AG04450 (cell line): ENCODE data around the gene MEAF6. TPM values are rescaled to one million over a fixed set of nuclear protein-coding genes. Genes with fewer than 3 reads are reported as not detected.

Experiments
- CTCF ChIA-PET: fragments of 300-600, 350-600 bp; formaldehyde crosslinking; extraction: SDS; loops from one replicate; lab custom pipeline; 2022; ENCODE audit warnings: antibody characterized with exemption, inconsistent platforms; lab: Charles Lee
- POLR2A ChIA-PET: fragments of 350-600 bp; formaldehyde crosslinking; extraction: SDS; loops from one replicate; lab custom pipeline; 2021; ENCODE audit warnings: antibody characterized with exemption, inconsistent platforms; lab: Yijun Ruan, JAX
- DNase-seq: peaks from one replicate; pipeline ENCODE4 v3.0.0-alpha.2; 2011; ENCODE audit warnings: low read depth, low spot score
- H3K27ac ChIP-seq: one replicate; pipeline ENCODE4 v1.5.1; 2012; ENCODE audit warnings: low read depth, low read length, control low read depth
- H3K27me3 ChIP-seq: one replicate; pipeline ENCODE4 v1.6.0; 2012; ENCODE audit warnings: low read length; ENCODE audit not compliant: control insufficient read depth, insufficient read depth
- H3K4me3 ChIP-seq: 2 replicates; pipeline ENCODE4 v1.5.1; 2011; ENCODE audit warnings: mild to moderate bottlenecking, low read depth, low read length, control low read depth
- H3K9me3 ChIP-seq: 2 replicates; pipeline ENCODE4 v1.5.1; 2012; ENCODE audit warnings: low read length; ENCODE audit not compliant: control insufficient read depth, insufficient read depth
- CTCF ChIP-seq: IDR thresholded peaks from 2 replicates; pipeline ENCODE4 v1.5.1; 2011; ENCODE audit warnings: low read depth, low read length, control low read depth, inconsistent platforms
- polyA plus RNA-seq: library from polyadenylated mRNA; depleted of rRNA; stranded (reverse); fragments of >200 nt; gene quantifications from 2 replicates; pipeline ENCODE4 v1.2.3, GENCODE V29; 2011; rRNA removed
- small RNA-seq: library from RNA; depleted of rRNA; stranded (forward); fragments of <200 nt; gene quantifications from one replicate; pipeline ENCODE3, GENCODE V24; 2012; ENCODE audit warnings: low read depth; ENCODE audit not compliant: insufficient read length

MEAF6 gene
- polyA plus RNA-seq, 1 experiment, result 69.6 TPM

GRCh38 chr1:37446874-37447273 lies 67.7 kb downstream of the MEAF6 start:
- DNase-seq, result no peak
- no peak for TF ChIP-seq CTCF
- Histone ChIP-seq H3K9me3 (no peaks in the 10 kb centered on the region), H3K27me3 (peaks cover 12% of the 10 kb centered on the region), H3K27ac (no peak overlapping the region), H3K4me3 (no peak overlapping the region)
- CTCF ChIA-PET, result interaction anchor here (1.1 to 5.1 kb wide), 2 partner anchors 8 to 12 kb away, joined by 3 to 30 read pairs; no protein-coding TSS in a partner anchor
- POLR2A ChIA-PET, result no interaction called here

GRCh38 chr1:37442644-37443043 lies 71.9 kb downstream of the MEAF6 start:
- ChIA-PET CTCF (interaction anchor here (0.6 kb wide), 1 partner anchor 795 kb away, joined by 3 read pairs; no protein-coding TSS in a partner anchor), POLR2A (no interaction called here)
- Histone ChIP-seq H3K9me3 (no peaks in the 10 kb centered on the region), H3K27me3 (peaks cover 24% of the 10 kb centered on the region), H3K27ac (no peak overlapping the region), H3K4me3 (no peak overlapping the region)
- no peak for TF ChIP-seq CTCF
- DNase-seq, result no peak

Small RNA genes within 50 kb of the gene (small RNA-seq; reads per million reads assigned to genes)
- not detected for gene AL034379.1
- 1.6 reads per million for gene MIR5581

Other genes starting within 250 kb of the MEAF6 start
- 4.3 and 6.4 TPM in 2 replicates for gene ZC3H12A, start 40.2 kb downstream of the MEAF6 start, polyA plus RNA-seq
- 7.8 and 8.9 TPM in 2 replicates for gene SNIP1, start 39.5 kb upstream of the MEAF6 start, polyA plus RNA-seq
- 13.1 and 14.2 TPM in 2 replicates for gene DNALI1, start 42.2 kb upstream of the MEAF6 start, polyA plus RNA-seq
- gene GNL2, start 81.2 kb upstream of the MEAF6 start, polyA plus RNA-seq, result 52.5 and 64.7 TPM in 2 replicates
- 0.04 TPM in 1 of 2 replicates, not detected in the other for gene RSPO1, start 120.1 kb upstream of the MEAF6 start, polyA plus RNA-seq
- 7.1 and 9.6 TPM in 2 replicates for gene CDCA8, start 177.8 kb upstream of the MEAF6 start, polyA plus RNA-seq